NCI-H345 (cell line): ENCODE data around the gene NINL.

Experiments
- DNase-seq: peaks from one replicate; lab custom pipeline; 2025; lab: John Stamatoyannopoulos, UW

The NINL gene

GRCh38 chr20:25461786-25462545, 123.4 kb downstream of the NINL start:
- no peak for DNase-seq

- no peak for DNase-seq
Observed at GRCh38 chr20:25461281-25461650, 124.1 kb downstream of the NINL start.

GRCh38 chr20:25460566-25461280, 124.6 kb downstream of the NINL start:
- DNase-seq = no peak

GRCh38 chr20:25459916-25460535, 125.3 kb downstream of the NINL start:
- DNase-seq = no peak

- DNase-seq = no peak
Observed at GRCh38 chr20:25459111-25459830, 126.1 kb downstream of the NINL start.

- no peak for DNase-seq
Observed at GRCh38 chr20:25457886-25458680, 127.2 kb downstream of the NINL start.

- no peak for DNase-seq
Observed at GRCh38 chr20:25454153-25454900, 131.0 kb downstream of the NINL start.

- peak; percentile 16 for DNase-seq
Observed at GRCh38 chr20:25453035-25453810, 132.1 kb downstream of the NINL start.

- no peak for DNase-seq
Observed at GRCh38 chr20:25452333-25452732, 133.0 kb downstream of the NINL start.

GRCh38 chr20:25447671-25448070, 137.7 kb downstream of the NINL start:
- DNase-seq = no peak

- DNase-seq = no peak
Observed at GRCh38 chr20:25444556-25444955, 140.8 kb downstream of the NINL start.

GRCh38 chr20:25439328-25439727, 146.0 kb downstream of the NINL start:
- DNase-seq = no peak

GRCh38 chr20:25437153-25437581, 148.2 kb downstream of the NINL start:
- DNase-seq = no peak

GRCh38 chr20:25424536-25424935, 160.8 kb downstream of the NINL start:
- no peak for DNase-seq

GRCh38 chr20:25422032-25422431, 163.3 kb downstream of the NINL start:
- DNase-seq = no peak

- no peak for DNase-seq
Observed at GRCh38 chr20:25421102-25421501, 164.2 kb downstream of the NINL start.

- DNase-seq = no peak
Observed at GRCh38 chr20:25418776-25419175, 166.6 kb downstream of the NINL start.

- DNase-seq = no peak
Observed at GRCh38 chr20:25408890-25409289, 176.4 kb downstream of the NINL start.

- no peak for DNase-seq
Observed at GRCh38 chr20:25408170-25408547, 177.2 kb downstream of the NINL start.
